H54 (cell line): ENCODE measurements around the gene GDF10.

ENCODE experiments used
- DNase-seq: peaks from one replicate; pipeline ENCODE4 v3.0.0; 2011; ENCODE audit warnings: low spot score, mixed read lengths; ENCODE audit not compliant: insufficient read length
- FAIRE-seq: peaks from 3 replicates; lab custom pipeline; 2011; peaks lifted over from hg19 to GRCh38; lab: Jason Lieb, UNC
- POLR2A ChIP-seq: IDR thresholded peaks from 2 replicates; pipeline ENCODE4 v1.6.1; 2011; ENCODE audit warnings: low read depth, mild to moderate bottlenecking, low read length

The GDF10 gene

GRCh38 chr10:47308775-47309174 lies 8.8 kb downstream of the GDF10 start:
- FAIRE-seq (no peak), DNase-seq (no peak)
- TF ChIP-seq POLR2A, result no peak

- no peak for TF ChIP-seq POLR2A
- no peak for FAIRE-seq
- no peak for DNase-seq
Measured at GRCh38 chr10:47309408-47310089, 9.6 kb downstream of the GDF10 start.

DNA sequence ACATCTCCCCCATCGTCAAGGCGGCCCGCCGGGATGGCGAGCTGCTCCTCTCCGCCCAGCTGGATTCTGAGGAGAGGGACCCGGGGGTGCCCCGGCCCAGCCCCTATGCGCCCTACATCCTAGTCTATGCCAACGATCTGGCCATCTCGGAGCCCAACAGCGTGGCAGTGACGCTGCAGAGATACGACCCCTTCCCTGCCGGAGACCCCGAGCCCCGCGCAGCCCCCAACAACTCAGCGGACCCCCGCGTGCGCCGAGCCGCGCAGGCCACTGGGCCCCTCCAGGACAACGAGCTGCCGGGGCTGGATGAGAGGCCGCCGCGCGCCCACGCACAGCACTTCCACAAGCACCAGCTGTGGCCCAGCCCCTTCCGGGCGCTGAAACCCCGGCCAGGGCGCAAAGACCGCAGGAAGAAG lies 10.1 kb downstream of the GDF10 start:
- FAIRE-seq, result no peak

DNA sequence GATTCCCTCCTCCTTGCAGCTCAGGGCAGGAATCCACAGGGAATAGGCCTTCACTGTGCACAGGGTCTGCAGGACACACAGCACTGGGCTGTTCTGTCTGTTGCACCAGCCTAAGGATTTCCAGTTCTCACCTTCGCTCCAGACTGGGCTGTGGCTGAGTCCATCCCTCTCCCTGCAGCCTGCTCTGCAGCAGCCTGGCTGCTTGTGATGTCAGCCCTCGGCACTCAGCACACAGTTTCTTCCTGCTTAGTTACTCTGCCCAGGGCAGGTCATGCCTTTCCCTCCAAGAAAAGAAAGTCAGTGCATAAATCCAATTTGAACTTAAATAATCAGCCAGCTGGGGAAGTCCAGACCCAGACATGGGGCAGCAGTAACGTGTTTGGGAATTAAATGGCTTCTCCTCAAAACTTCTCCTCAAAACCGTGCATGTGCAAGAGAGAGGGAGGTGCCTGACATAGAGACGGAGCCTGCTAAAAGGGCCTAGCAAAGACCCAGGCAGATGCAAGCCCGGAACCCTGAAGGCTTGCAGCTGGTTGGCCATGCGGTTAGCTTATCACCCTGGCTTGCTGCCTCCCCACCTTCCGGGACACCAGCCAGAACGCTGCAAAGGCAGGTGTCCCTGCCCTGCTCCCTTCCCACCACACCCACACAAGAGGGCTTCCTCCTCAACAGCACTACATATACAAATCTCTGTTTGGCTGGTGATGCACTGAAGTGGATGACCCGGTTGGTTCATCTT lies 11.4 kb downstream of the GDF10 start:
- DNase-seq, result peak; percentile 29
- no peak for TF ChIP-seq POLR2A
- no peak for FAIRE-seq

More for the DNA sequence above, 10.1 kb downstream of the GDF10 start:
- DNase-seq, result no peak
- no peak for TF ChIP-seq POLR2A

- no peak for TF ChIP-seq POLR2A
- FAIRE-seq (no peak), DNase-seq (peak; percentile 88)
Measured at GRCh38 chr10:47311932-47312662, 12.1 kb downstream of the GDF10 start.

DNA sequence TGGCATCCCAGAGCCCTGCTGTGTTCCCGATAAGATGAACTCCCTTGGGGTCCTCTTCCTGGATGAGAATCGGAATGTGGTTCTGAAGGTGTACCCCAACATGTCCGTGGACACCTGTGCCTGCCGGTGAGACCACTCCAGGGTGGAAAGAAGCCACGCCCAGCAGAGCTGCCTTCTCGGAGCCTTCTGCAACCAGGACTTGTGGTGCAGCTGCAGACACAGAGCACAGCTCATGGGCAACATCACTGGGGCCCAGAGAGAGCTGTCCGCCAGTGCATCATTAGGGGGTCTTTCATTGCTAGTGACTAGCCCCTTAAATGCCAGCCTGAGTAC lies 12.6 kb downstream of the GDF10 start:
- no peak for FAIRE-seq
- DNase-seq, result no peak
- no peak for TF ChIP-seq POLR2A

GRCh38 chr10:47314416-47314970 lies 14.5 kb downstream of the GDF10 start:
- FAIRE-seq (no peak), DNase-seq (no peak)
- no peak for TF ChIP-seq POLR2A

GRCh38 chr10:47315421-47315820 lies 15.4 kb downstream of the GDF10 start:
- DNase-seq (no peak), FAIRE-seq (no peak)
- TF ChIP-seq POLR2A, result no peak

DNA sequence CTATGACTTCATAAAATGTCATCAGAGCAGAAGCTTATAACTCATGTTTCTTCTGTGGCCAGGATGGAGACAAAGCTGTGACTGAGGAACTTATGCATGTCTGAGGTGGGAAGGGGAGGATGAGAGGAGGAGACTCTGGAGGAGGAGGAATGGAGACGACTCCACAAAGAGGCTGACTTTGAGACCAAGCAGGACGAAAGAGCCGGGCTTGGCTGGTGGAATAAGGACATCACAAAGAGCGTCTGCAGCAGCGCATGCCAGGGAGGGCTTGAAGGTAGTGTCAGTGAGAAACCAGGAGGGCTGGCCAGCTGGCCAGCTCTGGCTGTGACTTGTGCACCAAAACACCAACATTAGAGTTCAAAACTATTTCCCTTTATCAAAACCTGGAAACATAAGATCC lies 16.1 kb downstream of the GDF10 start:
- no peak for TF ChIP-seq POLR2A
- DNase-seq (no peak), FAIRE-seq (no peak)

DNA sequence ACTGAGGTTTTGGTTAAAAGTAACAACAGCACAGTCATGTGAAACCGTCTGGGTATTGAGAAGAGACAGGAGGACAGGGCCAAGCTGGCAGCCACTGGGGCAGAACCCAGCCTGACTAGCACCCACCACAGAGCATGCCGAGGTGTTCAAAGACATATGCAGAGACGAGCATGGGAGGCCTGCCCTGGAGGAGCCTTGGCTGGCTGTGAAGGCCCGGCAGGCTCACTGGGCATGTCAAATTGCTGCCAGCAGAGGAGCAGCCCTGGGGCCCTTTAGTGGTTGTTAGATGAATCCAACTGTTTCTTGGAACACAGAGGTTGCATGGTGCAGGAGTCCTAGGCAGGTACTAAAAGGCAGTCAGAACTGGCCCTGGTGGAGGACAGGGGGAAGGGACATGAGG lies 17.3 kb downstream of the GDF10 start:
- no peak for TF ChIP-seq POLR2A
- FAIRE-seq (no peak), DNase-seq (no peak)

DNA sequence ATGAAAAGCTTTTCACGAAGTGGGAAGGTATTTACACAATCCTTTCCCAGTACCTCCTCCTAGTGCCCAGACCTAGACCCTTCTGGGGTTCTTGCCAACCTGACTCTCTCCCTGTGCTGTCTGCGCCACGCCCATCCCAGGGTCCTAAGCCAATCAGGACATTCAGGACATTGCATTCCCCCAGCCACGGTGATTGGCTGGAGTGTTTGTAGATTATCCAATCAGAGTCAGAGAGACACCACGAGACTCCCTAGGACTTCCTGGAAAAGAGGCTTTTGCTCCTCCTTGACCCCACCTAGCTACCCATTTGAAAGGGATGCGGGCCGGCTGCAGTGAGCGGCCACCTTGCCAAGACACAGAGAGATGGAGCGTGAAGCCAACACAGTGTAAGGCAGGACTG lies 18.7 kb downstream of the GDF10 start:
- FAIRE-seq, result no peak
- no peak for TF ChIP-seq POLR2A
- DNase-seq, result no peak

GRCh38 chr10:47319784-47320183 lies 19.8 kb downstream of the GDF10 start:
- TF ChIP-seq POLR2A, result no peak
- DNase-seq (no peak), FAIRE-seq (no peak)

- DNase-seq, result no peak
- no peak for TF ChIP-seq POLR2A
- FAIRE-seq, result no peak
Measured at GRCh38 chr10:47320812-47321211, 20.8 kb downstream of the GDF10 start.
